SKM-1 (cell line): ENCODE data around the gene DDX24.
A peak's percentile ranks its signal among the peaks of the same experiment; 100 is the strongest.

ENCODE experiments used
- DNase-seq: peaks from one replicate; lab custom pipeline; 2025; ENCODE audit not compliant: unreplicated experiment; lab: John Stamatoyannopoulos, UW

Gene DDX24

GRCh38 chr14:94114589-94115057 is 33.6 kb upstream of the DDX24 start:
- no peak for DNase-seq

GRCh38 chr14:94113908-94114588 is 33.0 kb upstream of the DDX24 start:
- DNase-seq = no peak

GRCh38 chr14:94113490-94113889 is 32.5 kb upstream of the DDX24 start:
- no peak for DNase-seq

DNA sequence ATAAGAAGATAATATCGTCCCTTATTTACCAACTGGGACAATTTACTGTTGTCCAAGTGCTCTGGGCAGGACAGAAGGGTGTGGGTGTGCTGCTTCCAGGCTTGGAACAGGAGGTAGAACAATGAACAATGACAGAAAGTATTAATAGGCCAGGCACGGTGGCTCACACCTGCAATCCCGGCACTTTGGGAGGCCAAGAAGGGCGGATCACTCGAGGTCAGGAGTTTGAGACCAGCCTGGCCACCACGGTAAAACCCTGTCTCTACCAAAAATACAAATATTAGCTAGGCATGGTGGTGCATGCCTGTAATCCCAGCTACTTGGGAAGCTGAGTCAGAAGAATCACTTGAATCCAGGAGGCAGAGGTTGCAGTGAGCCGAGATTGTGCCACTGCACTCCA is 32.1 kb upstream of the DDX24 start:
- no peak for DNase-seq

GRCh38 chr14:94112513-94113063 is 31.6 kb upstream of the DDX24 start:
- no peak for DNase-seq

GRCh38 chr14:94111276-94112095 is 30.5 kb upstream of the DDX24 start:
- no peak for DNase-seq

DNA sequence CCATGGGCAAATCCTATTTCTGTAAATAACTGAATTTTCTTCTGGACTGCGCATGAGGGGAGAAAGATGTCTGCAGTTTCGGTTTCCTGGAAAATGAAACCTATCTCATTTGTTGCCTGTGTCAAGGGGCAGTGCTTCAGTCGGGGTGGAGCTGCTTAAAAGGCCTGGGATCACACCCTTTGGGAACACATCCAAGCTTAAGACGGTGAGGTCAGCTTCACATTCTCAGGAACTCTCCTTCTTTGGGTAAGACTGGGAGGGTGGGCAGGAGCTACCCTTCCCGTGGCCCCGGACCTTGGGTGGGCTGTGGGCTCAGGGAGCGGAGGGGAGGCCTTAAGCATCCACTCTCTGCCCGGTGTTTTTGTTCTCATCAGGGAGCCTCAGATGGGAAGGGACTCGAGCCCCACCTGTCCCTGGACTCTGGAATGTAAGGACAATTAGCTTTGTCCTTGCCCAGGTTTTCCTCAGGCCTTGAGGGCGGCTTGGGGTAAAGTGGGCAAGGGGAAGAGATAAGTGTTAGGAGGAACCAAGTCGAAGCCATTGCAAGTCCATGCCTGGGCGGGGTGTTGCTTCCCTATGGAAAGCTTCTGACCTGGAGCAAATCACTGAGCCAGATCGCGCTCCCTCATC is 29.7 kb upstream of the DDX24 start, which contains the start of gene IFI27:
Gene IFI27, plus strand, starts transcription at position 185 of the 630 bp plus-strand sequence.
- no peak for DNase-seq

GRCh38 chr14:94109915-94110250 is 28.9 kb upstream of the DDX24 start:
- no peak for DNase-seq

- no peak for DNase-seq
Observed at GRCh38 chr14:94104731-94105130, 23.7 kb upstream of the DDX24 start.

GRCh38 chr14:94103554-94104150 is 22.6 kb upstream of the DDX24 start:
- DNase-seq = no peak

GRCh38 chr14:94102768-94103482 is 21.9 kb upstream of the DDX24 start:
- DNase-seq = no peak

DNA sequence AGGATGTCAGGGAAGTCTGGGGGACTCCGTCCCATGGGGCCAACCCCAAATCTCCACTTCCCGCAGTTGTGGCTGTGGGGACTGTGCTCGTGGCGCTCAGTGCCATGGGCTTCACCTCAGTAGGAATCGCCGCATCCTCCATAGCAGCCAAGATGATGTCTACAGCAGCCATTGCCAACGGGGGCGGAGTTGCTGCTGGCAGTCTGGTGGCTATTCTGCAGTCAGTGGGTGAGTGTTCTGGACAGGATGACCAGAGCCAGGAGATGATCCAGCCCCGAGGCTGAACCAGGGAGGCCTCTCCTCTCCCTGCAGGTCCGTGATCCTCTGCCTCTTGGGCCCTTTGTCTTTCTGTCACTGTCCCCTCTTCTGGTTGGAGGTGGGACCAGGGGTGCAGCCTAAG is 20.7 kb upstream of the DDX24 start:
- no peak for DNase-seq

DNA sequence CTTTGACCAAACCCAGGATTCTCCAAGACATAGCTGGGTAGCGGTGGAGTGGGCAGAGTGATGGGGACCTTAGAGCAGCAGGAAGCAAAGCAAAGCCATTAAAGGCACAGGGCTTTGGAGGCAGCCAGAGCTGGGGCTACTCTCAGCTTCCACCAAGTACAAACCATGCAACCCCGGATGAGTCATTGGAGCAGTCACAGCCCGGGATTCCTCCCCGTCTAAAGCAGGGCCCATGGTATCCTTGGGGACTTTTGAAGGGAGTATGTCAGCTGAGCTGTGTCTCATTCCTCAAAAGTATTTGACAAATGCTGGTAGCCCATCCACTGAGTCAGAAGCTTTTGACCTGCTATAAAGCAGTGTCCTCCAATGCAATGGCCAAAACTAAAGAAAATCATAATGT is 19.8 kb upstream of the DDX24 start:
- no peak for DNase-seq

GRCh38 chr14:94099006-94099405 is 18.0 kb upstream of the DDX24 start:
- no peak for DNase-seq

DNA sequence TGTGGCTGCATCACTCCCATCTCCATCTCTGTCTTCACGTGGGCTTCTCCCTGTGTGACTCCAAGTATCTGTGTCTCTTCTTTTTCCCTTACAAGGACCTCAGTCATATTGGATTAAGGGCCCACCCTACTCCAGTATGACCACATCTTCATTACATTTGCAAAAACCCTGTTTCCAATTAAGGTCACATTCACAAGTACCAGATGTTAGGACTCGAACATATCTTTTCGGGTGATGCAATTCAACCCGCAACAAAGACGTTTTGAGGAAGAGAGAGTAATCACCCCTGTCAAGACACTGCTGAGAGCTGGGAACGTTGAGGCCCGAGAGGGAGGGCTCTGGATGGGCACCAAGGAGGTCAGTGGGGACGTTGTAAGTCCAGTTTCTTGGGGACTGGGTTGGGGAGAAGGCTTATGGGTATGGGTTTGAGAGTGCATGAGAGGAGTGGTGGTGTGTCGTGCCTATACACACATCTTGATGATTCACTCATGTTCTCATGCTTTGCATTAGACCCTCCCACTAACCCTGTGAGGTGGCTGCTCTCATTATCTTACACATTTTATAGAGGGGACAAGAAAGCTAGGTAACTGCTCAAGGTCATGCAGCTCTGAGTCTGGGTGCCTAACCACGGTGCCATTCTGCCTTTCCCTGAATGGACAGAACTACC is 17.5 kb upstream of the DDX24 start:
- DNase-seq = peak; percentile 6

- no peak for DNase-seq
Observed at GRCh38 chr14:94097091-94097490, 16.1 kb upstream of the DDX24 start.

DNA sequence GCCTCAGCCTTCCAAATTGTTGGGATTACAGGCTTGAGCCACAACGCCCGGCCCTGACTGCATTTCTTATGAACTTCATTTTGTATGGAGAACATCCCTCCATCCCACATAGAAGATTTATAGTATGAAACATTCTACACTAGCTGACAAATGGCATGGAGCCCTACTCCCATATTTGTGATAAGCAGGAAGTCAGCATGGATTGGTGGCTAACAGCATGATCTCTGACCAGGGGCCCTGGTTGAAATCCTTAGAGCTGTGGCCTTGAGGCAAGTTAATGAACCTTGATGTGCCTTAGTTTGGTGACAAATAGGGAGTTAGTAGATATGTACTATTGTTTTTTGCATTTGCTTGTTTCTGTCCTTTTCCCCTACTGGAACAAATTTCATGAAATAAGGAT is 12.4 kb upstream of the DDX24 start:
- DNase-seq = no peak

DNA sequence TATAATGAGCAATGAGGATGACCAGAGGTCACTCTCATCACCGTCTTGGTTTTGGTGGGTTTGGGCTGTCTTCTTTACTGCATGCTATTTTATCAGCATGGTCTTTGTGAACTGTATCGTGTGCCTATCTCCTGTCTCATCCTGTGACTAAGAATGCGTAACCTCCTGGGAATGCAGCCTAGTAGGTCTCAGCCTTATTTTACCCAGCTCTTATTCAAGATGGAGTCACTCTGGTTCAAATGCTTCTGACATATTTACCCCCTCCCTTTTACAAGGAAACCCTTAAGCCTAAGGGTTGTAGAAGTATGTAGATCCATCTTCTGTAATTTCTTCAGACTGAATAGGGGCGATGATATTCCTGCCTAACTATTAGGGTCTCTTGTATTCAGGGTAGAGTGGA is 8.5 kb upstream of the DDX24 start:
- no peak for DNase-seq

GRCh38 chr14:94088516-94088915 is 7.5 kb upstream of the DDX24 start:
- DNase-seq = no peak

DNA sequence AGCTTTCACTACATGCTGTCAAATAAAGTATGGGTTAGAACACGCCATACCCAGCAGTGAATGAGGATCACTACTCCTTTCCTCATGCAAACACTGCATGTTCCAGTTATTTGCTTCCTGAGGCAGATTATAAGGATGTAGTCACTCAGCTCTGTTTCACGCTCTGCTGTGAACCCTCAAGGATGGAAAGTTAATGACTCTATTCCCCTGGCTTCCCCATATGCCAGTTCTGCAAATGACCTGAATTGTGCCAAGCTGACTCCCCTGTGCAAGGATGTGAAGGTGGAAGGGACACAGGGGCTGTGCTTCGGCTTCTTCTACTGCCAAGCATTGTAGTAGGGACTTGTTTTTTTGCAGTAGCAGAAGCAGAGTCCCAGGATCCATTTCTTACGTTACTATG is 6.9 kb upstream of the DDX24 start:
- DNase-seq = no peak
